Neural cell (in vitro differentiated cells): ENCODE results near the gene CELSR3.

Experiments
- CTCF ChIP-seq: fragments of 450-650 bp; IDR thresholded peaks from 2 replicates; pipeline ENCODE4 v1.5.1; 2014; ENCODE audit warnings: antibody characterized with exemption, mild to moderate bottlenecking, moderate library complexity; ENCODE audit not compliant: poor library complexity, severe bottlenecking
- MXI1 ChIP-seq: fragments of 450-650 bp; conservative IDR thresholded peaks from 2 replicates; pipeline ENCODE4 v1.6.1; 2014; ENCODE audit warnings: antibody characterized with exemption, mild to moderate bottlenecking; ENCODE audit not compliant: poor library complexity, severe bottlenecking
- POLR2AphosphoS5 ChIP-seq: IDR thresholded peaks from 2 replicates; pipeline ENCODE4 v1.6.1; 2012
- RAD21 ChIP-seq: fragments of 450-650 bp; conservative IDR thresholded peaks from 2 replicates; pipeline ENCODE4 v1.6.1; 2014; ENCODE audit warnings: antibody characterized with exemption, mild to moderate bottlenecking, moderate library complexity
- TF ChIP-seq, protein P1 (sequence below): IDR thresholded peaks from 2 replicates; pipeline ENCODE4 v1.6.1; 2012; ENCODE audit warnings: borderline replicate concordance

- TF ChIP-seq CTCF: no peak
- TF ChIP-seq, protein P1, sequence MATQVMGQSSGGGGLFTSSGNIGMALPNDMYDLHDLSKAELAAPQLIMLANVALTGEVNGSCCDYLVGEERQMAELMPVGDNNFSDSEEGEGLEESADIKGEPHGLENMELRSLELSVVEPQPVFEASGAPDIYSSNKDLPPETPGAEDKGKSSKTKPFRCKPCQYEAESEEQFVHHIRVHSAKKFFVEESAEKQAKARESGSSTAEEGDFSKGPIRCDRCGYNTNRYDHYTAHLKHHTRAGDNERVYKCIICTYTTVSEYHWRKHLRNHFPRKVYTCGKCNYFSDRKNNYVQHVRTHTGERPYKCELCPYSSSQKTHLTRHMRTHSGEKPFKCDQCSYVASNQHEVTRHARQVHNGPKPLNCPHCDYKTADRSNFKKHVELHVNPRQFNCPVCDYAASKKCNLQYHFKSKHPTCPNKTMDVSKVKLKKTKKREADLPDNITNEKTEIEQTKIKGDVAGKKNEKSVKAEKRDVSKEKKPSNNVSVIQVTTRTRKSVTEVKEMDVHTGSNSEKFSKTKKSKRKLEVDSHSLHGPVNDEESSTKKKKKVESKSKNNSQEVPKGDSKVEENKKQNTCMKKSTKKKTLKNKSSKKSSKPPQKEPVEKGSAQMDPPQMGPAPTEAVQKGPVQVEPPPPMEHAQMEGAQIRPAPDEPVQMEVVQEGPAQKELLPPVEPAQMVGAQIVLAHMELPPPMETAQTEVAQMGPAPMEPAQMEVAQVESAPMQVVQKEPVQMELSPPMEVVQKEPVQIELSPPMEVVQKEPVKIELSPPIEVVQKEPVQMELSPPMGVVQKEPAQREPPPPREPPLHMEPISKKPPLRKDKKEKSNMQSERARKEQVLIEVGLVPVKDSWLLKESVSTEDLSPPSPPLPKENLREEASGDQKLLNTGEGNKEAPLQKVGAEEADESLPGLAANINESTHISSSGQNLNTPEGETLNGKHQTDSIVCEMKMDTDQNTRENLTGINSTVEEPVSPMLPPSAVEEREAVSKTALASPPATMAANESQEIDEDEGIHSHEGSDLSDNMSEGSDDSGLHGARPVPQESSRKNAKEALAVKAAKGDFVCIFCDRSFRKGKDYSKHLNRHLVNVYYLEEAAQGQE: no peak
- no peak for TF ChIP-seq POLR2AphosphoS5
- no peak for TF ChIP-seq RAD21
- TF ChIP-seq MXI1: no peak
Observed at GRCh38 chr3:48702320-48702920, 39.7 kb upstream of the CELSR3 start.
